Activated T-cell treated with anti-CD3 and anti-CD28 coated beads for 24 hours (primary cell): ENCODE data around the gene GET3.

Source experiments
- DNase-seq: peaks from one replicate; pipeline ENCODE4 v3.0.0-alpha.2; 2020; ENCODE audit warnings: low read depth

The GET3 gene

GRCh38 chr19:12779162-12779993 is 42.1 kb downstream of the GET3 start:
- DNase-seq = no peak

GRCh38 chr19:12782174-12782423 is 44.8 kb downstream of the GET3 start:
- no peak for DNase-seq

DNA sequence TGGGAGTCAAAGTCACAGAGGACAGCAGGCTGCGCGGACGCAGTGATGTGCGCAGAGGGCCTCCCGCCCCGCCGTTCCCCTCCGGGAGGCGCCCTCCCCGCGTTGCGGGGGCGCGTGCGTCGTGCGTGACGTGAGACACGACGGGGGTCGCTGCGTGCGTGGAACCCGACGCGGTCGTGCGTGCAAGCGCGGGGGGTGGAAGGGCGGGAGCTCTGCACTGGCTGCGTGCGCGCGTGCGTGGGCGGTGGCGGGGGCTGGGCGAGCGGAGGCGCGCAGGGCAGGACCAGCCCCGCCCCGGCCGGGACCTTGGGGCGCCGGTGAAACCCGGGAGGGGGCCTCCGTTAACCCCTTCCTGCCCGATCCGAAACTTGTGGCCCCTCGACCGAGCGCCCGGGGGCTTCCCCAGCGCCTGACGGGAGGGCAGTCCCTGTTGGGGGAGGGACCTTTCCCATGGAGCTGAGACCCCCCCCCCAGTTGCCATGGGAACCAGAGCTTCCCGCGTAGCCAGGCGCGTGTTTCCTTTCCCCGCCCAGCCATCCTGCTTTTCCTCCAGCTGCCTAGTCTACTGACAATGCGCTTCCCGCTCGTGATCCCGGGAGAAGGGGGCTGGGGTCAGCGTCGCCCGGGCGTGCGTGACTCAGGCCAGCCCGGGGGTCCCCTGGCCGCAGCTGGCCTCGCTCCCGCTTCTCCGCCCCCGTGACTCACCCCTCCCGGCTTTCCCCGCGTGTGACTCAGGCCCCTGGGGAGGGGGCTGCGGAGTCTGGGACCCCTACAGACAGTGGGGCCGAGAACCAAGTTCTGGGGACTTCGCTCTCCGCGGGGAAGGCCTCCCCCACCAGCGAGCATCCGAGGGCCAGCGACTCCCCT is 45.4 kb downstream of the GET3 start:
- DNase-seq = peak; percentile 83

GRCh38 chr19:12783291-12783848 is 46.1 kb downstream of the GET3 start:
- DNase-seq = no peak

DNA sequence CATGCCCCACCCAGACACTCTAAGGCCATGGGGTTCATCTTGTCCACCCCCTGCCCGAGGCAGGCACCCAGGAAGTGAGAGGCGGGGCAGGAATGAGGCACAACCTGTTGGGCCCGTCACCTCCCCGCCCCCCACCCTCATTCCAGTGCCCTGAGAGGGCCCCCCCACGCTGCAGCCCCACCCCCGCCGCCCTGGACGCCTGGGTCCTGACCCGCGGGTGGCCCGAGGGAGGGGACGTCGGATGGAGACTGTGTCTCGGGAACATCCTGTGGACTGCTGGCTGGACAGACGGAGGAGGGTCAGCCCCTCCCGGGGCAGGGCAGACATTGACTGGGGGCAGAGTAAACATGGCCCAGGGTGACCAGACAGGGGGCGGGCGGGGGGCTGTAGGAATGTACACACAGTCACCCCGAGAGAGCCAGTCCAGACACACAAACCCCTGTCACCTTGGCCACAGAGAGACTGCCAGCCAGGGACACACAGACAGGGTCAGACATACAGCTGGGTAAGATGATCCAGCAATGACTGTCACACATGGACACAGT is 46.6 kb downstream of the GET3 start:
- no peak for DNase-seq

GRCh38 chr19:12784394-12784870 is 47.1 kb downstream of the GET3 start:
- no peak for DNase-seq

DNA sequence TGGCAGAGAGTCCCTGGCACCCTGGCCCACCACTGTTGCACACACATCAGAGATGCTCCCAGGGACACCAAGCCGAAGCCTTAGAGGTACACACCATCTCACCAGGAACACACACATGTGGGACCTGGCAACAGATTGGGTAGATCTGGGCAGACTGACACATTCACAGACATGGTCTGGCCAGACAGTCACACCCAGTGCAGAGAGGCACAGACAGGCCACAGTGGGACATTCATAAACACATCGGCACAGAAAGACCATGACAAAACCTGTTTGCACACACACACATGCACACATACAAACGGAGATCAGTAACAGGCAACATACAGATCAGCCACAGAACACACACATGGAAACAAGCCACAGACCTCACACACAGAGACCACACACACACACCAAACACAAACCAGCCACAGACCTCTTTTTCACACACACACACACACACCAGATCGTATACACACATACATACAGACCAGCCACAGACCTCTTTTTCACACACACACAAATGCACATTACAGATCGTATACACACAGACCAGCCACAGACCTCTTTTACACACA is 47.7 kb downstream of the GET3 start:
- DNase-seq = no peak

GRCh38 chr19:12785431-12786031 is 48.2 kb downstream of the GET3 start:
- DNase-seq = no peak

DNA sequence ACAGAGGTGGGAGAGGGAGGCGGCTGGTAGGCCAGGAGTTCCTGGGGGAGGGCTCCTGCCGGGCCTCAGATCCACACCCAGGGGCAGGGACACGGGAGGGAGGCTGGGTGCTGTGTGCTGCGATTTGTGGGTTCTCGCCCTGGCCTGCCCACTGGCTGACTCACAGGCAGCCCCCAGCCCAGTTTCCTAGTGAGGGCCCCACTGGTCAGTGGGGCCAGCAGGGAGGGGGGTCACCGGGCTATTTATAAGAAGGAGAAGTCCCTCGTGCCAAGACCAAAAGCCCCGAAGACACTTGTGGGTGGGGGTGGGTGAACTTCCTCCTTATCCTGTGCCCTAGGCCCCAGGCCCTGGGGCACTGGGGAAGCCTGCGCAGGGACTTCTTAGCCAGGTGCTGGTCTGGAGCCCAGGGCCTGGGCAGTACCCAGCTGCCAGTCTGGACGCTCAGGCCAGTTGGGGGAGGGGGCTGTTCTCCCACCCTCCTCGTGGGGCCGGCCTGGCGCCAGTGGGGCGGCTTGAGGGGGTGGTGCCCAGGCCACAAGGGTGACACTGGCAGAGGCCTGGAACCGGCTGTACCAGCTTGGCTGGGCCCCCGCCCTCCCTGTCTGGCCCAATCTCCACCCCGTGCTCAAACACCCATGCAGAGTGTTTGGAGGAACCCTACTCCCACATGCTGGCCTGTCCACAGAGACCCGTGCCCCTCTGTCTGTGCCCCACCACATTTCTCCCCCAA is 49.0 kb downstream of the GET3 start:
- no peak for DNase-seq

- no peak for DNase-seq
These were observed 49.7 kb downstream of the GET3 start for GRCh38 chr19:12786952-12787351.

DNA sequence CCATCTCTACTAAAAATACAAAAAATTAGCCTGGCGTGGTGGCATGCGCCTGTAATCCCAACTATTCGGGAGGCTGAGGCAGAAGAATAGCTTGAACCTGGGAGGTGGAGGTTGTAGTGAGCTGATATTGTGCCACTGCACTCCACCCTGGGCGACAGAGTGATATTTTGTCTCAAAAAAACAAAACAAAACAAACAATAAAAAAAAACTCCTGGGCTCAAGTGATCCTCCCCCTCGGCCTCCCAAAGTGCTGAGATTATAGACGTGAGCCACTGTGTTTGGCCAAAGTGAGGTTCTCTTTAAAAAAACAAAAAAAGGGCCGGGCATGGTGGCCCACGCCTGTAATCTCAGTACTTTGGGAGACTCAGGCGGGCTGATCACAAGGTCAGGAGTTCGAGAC is 50.2 kb downstream of the GET3 start:
- no peak for DNase-seq

GRCh38 chr19:12788042-12788681 is 50.9 kb downstream of the GET3 start:
- no peak for DNase-seq

- no peak for DNase-seq
These were observed 51.4 kb downstream of the GET3 start for GRCh38 chr19:12788682-12789097.

- DNase-seq = no peak
These were observed 52.0 kb downstream of the GET3 start for GRCh38 chr19:12789098-12789903.

GRCh38 chr19:12789904-12790619 is 52.8 kb downstream of the GET3 start:
- DNase-seq = peak; percentile 87

DNA sequence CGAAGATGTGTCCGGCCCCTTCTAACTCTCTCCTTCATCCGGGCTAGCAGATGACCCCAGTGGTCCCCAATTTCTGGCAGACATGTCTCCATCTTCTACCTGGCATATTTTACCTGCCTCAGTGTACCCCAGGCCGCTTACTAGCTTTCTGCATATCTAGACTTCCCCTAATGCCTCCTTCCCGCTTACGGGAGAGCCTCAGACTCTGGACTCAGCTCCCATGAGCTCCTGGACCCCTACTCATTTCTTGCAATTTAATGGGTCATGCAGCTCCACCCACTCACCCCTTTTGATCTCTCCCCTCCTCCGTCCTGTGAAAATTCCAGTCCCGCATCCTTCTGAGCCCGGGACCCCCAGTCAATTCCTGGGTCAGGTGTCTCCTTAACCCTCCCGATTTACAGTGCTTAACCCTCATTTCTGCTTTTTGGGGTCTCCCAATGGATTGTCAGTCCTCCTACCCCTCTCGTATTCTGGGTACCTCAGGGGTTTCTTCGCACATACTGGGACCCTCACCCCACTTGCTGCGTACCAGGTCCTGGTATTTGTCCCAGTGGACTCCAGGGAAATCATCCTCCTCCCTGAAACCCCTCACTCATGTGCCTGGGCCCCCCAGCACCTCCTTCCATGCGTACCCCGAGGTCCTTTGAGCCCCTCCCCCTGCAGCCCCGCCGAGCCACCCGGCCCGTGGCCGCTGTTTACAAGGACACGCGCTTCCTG is 53.5 kb downstream of the GET3 start:
- no peak for DNase-seq

DNA sequence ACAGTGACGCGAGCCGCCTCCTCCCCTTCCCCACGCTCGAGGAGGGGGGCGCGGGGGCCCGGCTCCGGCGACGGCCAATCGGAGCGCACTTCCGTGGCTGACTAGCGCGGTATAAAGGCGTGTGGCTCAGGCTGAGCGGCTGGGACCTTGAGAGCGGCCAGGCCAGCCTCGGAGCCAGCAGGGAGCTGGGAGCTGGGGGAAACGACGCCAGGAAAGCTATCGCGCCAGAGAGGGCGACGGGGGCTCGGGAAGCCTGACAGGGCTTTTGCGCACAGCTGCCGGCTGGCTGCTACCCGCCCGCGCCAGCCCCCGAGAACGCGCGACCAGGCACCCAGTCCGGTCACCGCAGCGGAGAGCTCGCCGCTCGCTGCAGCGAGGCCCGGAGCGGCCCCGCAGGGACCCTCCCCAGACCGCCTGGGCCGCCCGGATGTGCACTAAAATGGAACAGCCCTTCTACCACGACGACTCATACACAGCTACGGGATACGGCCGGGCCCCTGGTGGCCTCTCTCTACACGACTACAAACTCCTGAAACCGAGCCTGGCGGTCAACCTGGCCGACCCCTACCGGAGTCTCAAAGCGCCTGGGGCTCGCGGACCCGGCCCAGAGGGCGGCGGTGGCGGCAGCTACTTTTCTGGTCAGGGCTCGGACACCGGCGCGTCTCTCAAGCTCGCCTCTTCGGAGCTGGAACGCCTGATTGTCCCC is 54.2 kb downstream of the GET3 start, which contains the start of gene JUNB:
Gene JUNB, plus strand, starts transcription at position 142 of the 706 bp plus-strand sequence. Its CDS starts 286 bp downstream, at position 428.
- DNase-seq = peak; percentile 95
